ENCODE results near the gene PRKN.

- TF ChIP-seq CTCF (IDR thresholded peaks at IDR 0.05) (no peak), ZFX (IDR thresholded peaks at IDR 0.05; ENCODE audit: borderline replicate concordance) (no peak)
Measured at GRCh38 chr6:161584051-161584450, 1143.5 kb downstream of the PRKN start.

Data from 22Rv1 (cell line).